AG20443 (cell line): ENCODE measurements around the gene CPED1.
"Not testable (repeated sequence)": the region's sequence is repeated elsewhere in the genome, so short reads cannot be mapped to it uniquely, and the experiment has no call there.

Experiments
- DNase-seq: peaks from one replicate; pipeline ENCODE4 v3.0.0; 2012; ENCODE audit warnings: low spot score, mixed read lengths

CPED1 gene

DNA sequence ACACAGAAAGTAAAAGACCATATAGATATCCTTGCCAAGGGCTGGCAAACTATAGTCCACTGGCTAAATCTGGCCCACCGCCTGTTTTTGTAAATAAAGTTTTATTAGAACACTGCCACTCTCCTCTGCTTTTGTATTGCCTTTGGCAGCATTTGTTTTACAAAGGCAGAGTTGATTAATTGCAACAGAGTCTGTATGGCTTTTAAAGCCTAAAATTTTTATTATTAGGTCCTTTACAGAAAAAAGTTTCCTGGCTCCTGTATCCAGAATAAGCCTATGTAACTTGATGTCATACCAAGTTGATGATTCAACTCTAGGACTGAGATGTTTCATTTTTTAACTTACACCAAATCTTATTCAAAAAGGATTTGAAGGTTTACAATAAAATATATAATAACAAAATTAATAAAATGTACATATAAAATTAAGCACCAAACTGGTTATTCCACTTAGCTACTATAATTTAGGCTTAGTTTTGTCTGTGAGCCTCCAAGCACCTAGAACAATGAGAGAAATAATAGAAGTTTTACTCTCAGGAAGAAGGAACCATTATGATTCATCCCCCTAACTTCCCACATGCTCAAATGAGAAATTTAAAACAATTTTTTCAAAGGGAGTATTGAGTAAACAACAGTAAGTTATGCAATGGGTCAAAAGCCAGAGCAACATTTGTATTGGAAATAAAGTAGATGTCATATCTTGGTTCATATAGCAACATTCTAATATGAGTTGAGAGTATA is 31.9 kb downstream of the CPED1 start:
- peak; percentile 54 for DNase-seq

GRCh38 chr7:121020989-121021969 is 32.8 kb downstream of the CPED1 start:
- DNase-seq, result no peak

GRCh38 chr7:121023194-121023593 is 34.7 kb downstream of the CPED1 start:
- DNase-seq, result no peak

DNA sequence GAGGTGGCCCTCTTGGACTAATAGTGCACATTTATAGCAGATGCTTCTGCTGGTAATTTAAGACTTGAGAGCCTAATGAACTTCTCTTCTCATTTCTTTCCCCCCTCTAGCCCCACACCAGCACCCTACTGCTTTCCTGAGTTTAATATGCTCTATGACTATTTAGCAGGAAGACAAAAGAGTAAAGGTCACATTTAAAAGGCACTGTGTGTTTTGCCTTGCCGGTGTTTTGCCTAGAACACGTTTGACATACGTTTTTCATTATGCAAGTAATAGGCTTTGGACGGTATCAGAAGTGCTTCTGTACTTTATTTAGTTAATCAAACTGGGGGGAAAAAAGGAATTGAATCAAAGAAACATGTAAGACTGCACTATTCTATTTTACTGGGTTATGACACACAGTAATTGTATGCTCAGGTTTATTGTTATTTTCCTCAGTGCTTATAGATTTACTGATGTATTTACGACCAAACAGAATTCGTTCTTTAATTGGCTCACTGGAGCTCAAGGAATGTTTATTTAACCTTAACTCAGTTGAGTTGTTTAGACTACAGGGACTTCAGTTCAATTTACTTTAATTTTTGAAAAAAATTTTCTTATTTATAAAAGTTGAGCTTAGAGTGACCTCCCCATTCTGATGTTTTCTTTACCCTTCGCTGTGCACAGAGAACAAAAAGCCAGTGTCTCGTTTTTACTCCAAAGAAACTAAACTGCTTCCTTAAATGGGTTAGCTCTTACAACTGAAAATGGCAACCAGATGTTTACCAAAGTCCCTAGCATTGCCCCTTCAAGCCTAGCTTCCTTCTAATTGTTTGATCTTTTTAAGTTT is 35.4 kb downstream of the CPED1 start:
- DNase-seq, result no peak

DNA sequence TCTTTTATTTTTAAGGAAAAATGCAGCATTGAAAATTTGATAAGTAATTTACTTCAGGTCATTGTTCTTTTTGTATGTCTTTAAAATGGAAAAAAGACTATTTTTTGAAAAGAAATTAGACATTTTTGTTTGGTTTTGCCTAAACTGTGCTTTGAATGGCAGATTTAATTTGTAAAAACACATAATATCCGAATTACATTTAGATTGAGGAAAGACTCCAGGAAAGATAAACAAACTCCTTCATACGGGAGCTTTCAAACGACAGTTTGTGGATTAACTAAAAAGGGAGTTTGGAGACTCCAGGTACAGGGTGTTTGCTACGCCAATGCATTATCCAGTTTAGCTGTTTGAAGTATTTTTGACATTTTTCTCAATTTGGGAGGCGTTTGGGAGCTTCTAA is 36.1 kb downstream of the CPED1 start:
- no peak for DNase-seq

DNA sequence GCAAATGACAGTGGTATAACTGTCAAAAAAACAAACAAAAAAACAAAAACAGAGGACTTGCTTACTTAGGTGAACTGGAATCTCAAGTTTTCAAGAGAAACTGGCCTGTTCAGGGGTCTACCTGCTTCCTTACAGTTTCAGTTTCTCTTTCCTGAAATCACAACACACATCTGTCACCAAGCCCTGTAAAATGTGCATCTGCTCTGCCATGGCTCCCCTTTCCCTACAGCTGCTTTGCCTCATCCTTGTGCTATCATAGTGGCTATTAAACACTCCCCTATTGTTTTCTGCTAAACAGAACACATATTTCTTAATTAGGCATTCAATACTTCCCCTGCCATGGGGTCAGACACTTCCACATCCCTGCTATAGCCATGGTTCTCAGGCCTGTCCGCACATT is 37.6 kb downstream of the CPED1 start:
- no peak for DNase-seq

DNA sequence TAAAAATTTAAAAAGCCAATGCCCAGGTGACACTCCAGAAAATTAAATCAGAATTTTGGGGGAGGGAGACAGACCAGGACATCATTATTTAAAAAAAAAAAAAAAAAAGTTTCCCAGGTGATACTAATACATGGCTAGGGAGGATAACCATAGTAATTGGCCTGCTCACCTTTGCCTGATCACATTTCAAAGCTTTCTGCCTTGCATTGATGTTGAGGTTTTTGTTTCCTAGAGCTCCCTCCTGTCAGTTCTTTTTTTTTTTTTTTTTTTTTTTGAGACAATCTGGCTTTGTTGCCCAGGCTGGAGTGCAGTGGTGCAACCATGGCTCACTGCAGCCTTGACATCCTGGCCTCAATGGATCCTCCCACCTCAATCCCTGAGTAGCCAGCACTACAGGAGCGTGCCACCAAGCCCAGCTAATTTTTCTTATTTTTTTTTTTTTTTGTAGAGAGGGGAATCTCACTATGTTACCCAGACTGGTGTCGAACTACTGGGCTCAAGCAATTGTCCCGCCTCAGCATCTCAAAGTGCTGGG is 38.1 kb downstream of the CPED1 start:
- DNase-seq, result no peak

DNA sequence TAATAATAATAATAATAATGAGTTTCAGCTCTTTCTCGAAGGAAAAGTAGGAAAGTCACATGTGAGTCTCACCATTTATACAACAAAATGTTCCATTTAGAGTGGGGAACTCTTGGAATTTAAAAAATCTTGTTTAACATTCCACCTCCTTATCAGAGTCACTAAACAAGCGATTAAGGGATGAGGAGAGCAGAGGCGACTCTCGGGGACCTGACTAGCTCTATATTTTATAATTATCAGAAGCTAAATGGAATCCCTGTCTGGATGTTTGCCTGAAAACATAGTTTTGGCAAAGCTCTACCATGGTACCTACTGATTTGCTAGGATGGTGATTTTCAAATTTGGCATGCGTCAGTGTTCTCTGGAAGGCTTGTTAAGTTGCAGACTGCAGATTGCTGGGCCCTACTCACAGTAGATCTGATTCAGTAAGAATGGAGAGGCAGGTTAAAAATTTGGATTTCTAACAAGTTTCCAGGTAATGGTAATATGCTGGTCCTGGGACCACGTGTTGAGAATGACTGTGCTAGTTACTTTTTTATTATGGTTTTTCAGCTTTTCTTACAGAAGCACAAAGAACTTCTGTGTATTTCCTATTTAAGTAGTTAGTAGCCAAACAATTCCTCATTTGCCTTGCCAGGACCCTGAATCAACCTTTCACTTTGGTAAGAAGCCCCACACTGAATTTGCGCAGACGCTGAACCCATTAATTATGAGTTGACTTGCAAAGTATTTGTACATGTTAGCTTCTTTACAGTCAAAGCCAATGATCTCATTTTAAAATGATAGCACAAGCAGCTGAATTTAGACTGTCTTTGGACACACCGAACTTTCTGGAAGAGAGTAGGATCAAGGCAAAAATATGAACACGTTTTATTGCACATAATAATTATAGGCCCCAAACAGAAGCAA is 39.5 kb downstream of the CPED1 start:
- no peak for DNase-seq

- no peak for DNase-seq
These were observed 40.8 kb downstream of the CPED1 start for GRCh38 chr7:121029302-121029701.

- DNase-seq, result no peak
These were observed 41.8 kb downstream of the CPED1 start for GRCh38 chr7:121030308-121030707.

DNA sequence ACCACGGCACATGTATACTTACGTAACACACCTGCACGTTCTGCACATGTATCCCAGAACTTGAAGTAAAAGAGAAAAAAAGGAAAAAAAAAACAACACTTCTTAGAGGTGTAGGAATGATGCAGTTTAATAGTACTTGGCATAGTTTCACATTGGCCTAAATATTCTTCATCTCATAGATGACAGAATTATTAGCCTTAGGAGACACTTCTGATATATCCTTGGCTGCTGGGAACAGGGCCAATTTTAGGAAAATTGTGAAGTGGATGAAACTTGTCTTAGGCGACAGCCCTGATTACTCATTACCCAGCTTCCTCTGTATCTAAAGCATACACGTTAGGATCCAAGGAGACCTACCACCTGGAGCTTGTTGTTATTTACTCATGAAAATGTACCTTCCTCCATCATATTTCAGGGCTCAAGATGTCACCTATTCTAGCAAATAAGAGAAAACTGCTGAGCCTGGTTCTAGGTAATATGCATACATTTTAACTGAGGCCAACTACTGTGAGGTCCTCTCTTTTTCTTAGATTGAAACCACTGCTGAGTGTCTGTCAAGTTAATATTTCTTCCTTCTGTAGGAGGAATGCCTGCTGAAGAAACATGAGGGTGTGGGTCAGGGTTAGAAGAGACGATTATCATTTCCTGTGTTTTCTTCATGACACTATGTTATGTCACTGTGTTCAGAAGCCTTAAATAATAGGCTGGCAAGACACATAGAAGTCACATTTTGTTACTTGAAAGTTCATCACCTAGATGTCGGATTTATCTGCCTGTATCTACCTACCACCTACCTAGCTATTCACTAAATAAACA is 44.3 kb downstream of the CPED1 start:
- DNase-seq, result no peak

GRCh38 chr7:121034929-121035328 is 46.4 kb downstream of the CPED1 start:
- no peak for DNase-seq

DNA sequence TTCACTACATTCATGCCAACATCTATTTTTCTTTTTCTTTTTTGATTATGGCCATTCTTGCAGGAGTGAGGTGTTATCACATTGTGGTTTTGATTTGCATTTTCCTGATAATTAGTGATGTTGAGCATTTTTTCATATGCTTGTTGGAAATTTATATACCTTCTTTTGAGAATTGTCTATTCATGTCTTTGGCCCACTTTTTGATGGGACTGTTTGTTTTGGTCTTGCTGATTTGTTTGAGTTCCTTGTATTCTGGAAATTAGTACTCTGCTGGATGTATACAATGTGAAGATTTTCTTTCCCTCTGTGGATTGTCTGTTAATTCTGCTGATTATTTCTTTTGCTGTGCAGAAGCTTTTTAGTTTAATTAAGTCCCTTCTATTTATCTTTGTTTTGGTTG is 48.3 kb downstream of the CPED1 start:
- DNase-seq, result not testable (repeated sequence)

DNA sequence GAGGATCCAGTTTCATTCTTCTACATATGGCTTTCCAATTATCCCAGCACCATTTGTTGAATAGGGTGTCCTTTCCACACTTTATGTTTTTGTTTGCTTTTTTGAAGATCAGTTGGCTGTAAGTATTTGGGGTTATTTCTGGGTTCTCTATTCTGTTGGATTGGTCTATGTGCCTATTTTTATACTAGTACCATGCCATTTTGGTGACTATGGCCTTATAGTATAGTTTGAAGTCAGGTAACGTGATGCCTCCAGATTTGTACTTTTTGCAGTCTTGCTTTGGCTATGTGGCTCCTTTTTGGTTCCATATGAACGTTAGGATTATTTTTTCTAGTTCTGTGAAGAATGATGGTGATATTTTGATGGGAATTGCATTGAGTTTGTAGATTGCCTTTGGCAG is 48.8 kb downstream of the CPED1 start:
- not testable (repeated sequence) for DNase-seq

GRCh38 chr7:121037957-121038716 is 49.6 kb downstream of the CPED1 start:
- DNase-seq, result no peak

DNA sequence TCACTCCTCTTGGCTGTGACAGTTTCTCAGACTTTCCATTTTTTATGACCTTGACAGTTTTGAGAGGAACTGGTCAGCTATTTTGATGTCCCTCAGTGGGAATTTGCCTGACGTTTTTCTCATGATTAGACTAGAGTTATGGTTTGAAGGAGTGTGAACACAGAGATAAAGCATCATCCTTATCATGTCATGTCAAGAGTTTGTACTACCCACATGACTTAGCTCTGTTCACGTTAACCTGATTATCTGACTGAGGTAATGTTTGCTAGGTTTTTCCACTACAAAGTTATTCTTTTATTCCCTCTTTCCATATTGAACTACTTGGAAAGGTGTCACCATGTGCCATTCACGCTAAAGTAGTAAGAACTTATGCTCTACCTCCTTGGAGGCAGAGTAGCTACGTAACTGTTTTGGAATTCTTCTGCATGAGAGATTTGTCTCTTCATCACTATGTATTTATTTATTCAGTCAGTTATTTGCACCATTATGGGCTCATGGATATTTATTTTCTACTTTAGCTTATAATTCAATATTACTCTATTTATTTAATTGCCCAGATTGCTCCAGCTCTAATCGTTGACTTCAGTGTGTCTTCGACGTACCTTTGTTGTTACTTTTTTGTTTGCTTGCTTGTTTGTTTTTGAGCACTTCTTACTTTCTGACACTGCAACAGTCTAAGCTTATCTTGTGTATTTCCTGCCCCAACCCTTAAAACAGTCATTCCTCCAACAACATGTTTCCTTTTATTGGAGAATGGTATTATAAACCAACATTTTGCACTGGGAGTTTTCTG is 50.4 kb downstream of the CPED1 start:
- DNase-seq, result no peak

DNA sequence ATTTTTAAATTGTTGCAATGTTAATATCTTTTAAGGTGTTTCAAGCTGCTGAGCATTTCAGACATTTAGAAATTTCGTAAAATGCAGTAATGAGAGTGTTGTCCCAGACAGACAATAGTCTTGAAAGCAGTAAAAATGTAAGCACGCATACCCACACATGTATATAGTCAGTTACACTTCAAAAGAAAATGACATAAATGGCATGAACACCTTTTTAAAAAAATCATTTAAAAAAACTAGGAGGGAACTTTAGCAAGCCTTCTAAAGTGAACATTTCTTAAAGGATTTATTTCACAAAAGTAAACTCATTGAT is 51.0 kb downstream of the CPED1 start:
- DNase-seq, result no peak

GRCh38 chr7:121039994-121040393 is 51.5 kb downstream of the CPED1 start:
- no peak for DNase-seq
